Uterus (tissue), 2 donors: Measurements from ENCODE around the gene MGAM2.

ENCODE experiments used
- POLR2A ChIP-seq, 2 donors: fragments of 450-650 bp; IDR thresholded peaks; one replicate each; pipeline ENCODE4 v1.6.1; 2016; ENCODE audit warnings: antibody characterized with exemption in 2 of 2, mild to moderate bottlenecking in 1 of 2, moderate library complexity in 1 of 2
- TF ChIP-seq, protein P1 (sequence below), 4 experiments: fragments of 200-600 bp in 2 of 4; fragments of 450-650 bp in 2 of 4; sonication (generic) in 2 of 4; IDR thresholded peaks; one replicate each; pipeline ENCODE4 v1.5.1; 2016 to 2019; ENCODE audit warnings: antibody characterized with exemption in 4 of 4, mild to moderate bottlenecking in 2 of 4, moderate library complexity in 1 of 4

DNA sequence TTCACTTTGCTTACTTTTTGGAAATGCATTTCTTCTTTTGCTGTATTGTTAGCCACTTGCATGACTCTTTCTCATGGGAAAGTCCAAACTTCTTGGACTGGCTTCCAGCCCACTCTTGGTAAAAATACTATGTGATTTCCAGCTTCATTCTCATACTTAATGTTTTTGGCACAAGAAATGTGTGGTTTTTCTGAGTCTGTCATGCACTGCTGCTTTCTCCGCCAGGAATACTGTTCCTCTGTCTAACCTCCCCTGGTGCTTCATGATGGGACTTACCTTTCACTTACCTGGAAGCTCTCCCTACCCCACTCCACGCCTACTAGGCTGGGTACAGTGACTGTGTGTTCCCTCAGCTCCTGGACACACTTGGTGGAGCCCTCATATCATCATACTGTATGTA is 18.7 kb downstream of the MGAM2 start:
- TF ChIP-seq, protein P1, sequence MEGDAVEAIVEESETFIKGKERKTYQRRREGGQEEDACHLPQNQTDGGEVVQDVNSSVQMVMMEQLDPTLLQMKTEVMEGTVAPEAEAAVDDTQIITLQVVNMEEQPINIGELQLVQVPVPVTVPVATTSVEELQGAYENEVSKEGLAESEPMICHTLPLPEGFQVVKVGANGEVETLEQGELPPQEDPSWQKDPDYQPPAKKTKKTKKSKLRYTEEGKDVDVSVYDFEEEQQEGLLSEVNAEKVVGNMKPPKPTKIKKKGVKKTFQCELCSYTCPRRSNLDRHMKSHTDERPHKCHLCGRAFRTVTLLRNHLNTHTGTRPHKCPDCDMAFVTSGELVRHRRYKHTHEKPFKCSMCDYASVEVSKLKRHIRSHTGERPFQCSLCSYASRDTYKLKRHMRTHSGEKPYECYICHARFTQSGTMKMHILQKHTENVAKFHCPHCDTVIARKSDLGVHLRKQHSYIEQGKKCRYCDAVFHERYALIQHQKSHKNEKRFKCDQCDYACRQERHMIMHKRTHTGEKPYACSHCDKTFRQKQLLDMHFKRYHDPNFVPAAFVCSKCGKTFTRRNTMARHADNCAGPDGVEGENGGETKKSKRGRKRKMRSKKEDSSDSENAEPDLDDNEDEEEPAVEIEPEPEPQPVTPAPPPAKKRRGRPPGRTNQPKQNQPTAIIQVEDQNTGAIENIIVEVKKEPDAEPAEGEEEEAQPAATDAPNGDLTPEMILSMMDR (IDR thresholded peaks at IDR 0.05), result no peak
- no peak for TF ChIP-seq POLR2A (IDR thresholded peaks at IDR 0.05)
